SK-N-SH (cell line): Measurements from ENCODE around the gene ARFRP1. TPM values are rescaled to one million over a fixed set of nuclear protein-coding genes. Genes with fewer than 3 reads are reported as not detected.

Source experiments
- CTCF ChIA-PET: fragments of 300-600, 350-600 bp; formaldehyde crosslinking; extraction: SDS; loops from one replicate; lab custom pipeline; 2021; lab: Yijun Ruan, JAX
- POLR2A ChIA-PET: fragments of 350-600 bp; sonication (Branson Sonifier 250); formaldehyde crosslinking; extraction: SDS; loops from one replicate; lab custom pipeline; 2020; ENCODE audit warnings: antibody characterized with exemption, inconsistent platforms; lab: Yijun Ruan, JAX
- DNase-seq: peaks from one replicate; pipeline ENCODE4 v3.0.0; 2012
- H2AFZ ChIP-seq: fragments of 200-600 bp; sonication (generic); 2 replicates; pipeline ENCODE4 v1.8.1; 2016; ENCODE audit warnings: antibody characterized with exemption, mild to moderate bottlenecking, low read depth
- H3F3A ChIP-seq: fragments of 200-600 bp; sonication (generic); replicated peaks from 2 replicates; pipeline ENCODE3; 2016; ENCODE audit warnings: antibody characterized with exemption, mild to moderate bottlenecking; ENCODE audit not compliant: insufficient read depth
- H3K27ac ChIP-seq, 2 experiments: fragments of 200-500 bp in 1 of 2; fragments of 200-600 bp in 1 of 2; sonication (Bioruptor generic) in 1 of 2; sonication (generic), shearing (Covaris generic) in 1 of 2; 2 replicates each; pipeline versions ENCODE4 v1.5.1 to v1.6.1; 2014 to 2016; ENCODE audit warnings: low read depth in 2 of 2, inconsistent platforms in 1 of 2, low read length in 1 of 2, mild to moderate bottlenecking in 1 of 2, mixed read lengths in 1 of 2
- H3K27me3 ChIP-seq: fragments of 200-600 bp; sonication (generic), shearing (Covaris generic); 2 replicates; pipeline ENCODE4 v1.6.1; 2016; ENCODE audit warnings: mixed run types; ENCODE audit not compliant: insufficient read depth
- H3K36me3 ChIP-seq, 2 experiments: fragments of 200-500 bp in 1 of 2; fragments of 200-600 bp in 1 of 2; sonication (Bioruptor generic) in 1 of 2; sonication (generic) in 1 of 2; replicated peaks in 1 of 2; 2 replicates each; pipeline versions ENCODE3 to v1.5.1; 2014 to 2016; ENCODE audit warnings: low read length in 1 of 2, mild to moderate bottlenecking in 1 of 2; ENCODE audit not compliant: insufficient read depth in 2 of 2, control insufficient read depth in 1 of 2
- H3K4me1 ChIP-seq, 2 experiments: fragments of 200-500 bp in 1 of 2; fragments of 200-600 bp in 1 of 2; sonication (Bioruptor generic) in 1 of 2; sonication (generic), shearing (Covaris generic) in 1 of 2; 2 replicates each; pipeline versions ENCODE4 v1.5.1 to v1.6.1; 2014 to 2016; ENCODE audit warnings: low read depth in 1 of 2, low read length in 1 of 2, mixed run types in 1 of 2; ENCODE audit not compliant: insufficient read depth in 2 of 2, control insufficient read depth in 1 of 2
- H3K4me2 ChIP-seq: fragments of 200-600 bp; sonication (generic), shearing (Covaris generic); 2 replicates; pipeline ENCODE4 v1.6.1; 2017; ENCODE audit warnings: mixed run types
- H3K4me3 ChIP-seq, 2 experiments: fragments of 200-500 bp in 1 of 2; fragments of 200-600 bp in 1 of 2; sonication (Bioruptor generic) in 1 of 2; sonication (generic), shearing (Covaris generic) in 1 of 2; 2 replicates each; pipeline versions ENCODE4 v1.5.1 to v1.8.1; 2014 to 2016; ENCODE audit warnings: low read depth in 2 of 2, inconsistent platforms in 1 of 2, low read length in 1 of 2, mild to moderate bottlenecking in 1 of 2, mixed read lengths in 1 of 2, moderate library complexity in 1 of 2
- H3K79me2 ChIP-seq: fragments of 200-600 bp; sonication (generic); 2 replicates; pipeline ENCODE4 v1.8.1; 2017; ENCODE audit warnings: mild to moderate bottlenecking; ENCODE audit not compliant: insufficient read depth
- H3K9ac ChIP-seq: fragments of 200-600 bp; sonication (generic); 2 replicates; pipeline ENCODE4 v1.6.1; 2017; ENCODE audit warnings: mixed run types
- H3K9me2 ChIP-seq: fragments of 200-600 bp; sonication (generic); 2 replicates; pipeline ENCODE4 v1.6.1; 2017; ENCODE audit warnings: mixed run types
- H3K9me3 ChIP-seq: fragments of 200-600 bp; sonication (generic); 2 replicates; pipeline ENCODE4 v1.6.1; 2017; ENCODE audit warnings: mixed run types, mild to moderate bottlenecking, moderate library complexity
- H4K20me1 ChIP-seq: fragments of 200-600 bp; sonication (generic); 2 replicates; pipeline ENCODE4 v1.6.1; 2017; ENCODE audit warnings: mild to moderate bottlenecking, mixed run types; ENCODE audit not compliant: insufficient read depth
- CHD2 ChIP-seq: fragments of 150-350 bp; IDR thresholded peaks from 2 replicates; pipeline ENCODE4 v1.6.1; 2018; ENCODE audit warnings: low read length; ENCODE audit not compliant: partially characterized antibody
- EZH2phosphoT487 ChIP-seq: fragments of 200-600 bp; sonication (generic); IDR thresholded peaks from 2 replicates; pipeline ENCODE4 v1.6.1; 2017; ENCODE audit warnings: low read depth, mixed run types, mild to moderate bottlenecking, antibody characterized with exemption, moderate library complexity, borderline replicate concordance
- FOSL2 ChIP-seq: IDR thresholded peaks from 2 replicates; pipeline ENCODE4 v1.4.0; 2012; ENCODE audit warnings: low read depth, mild to moderate bottlenecking, moderate library complexity, borderline replicate concordance
- FOXJ3 ChIP-seq: sonication (generic); formaldehyde crosslinking; IDR thresholded peaks from 2 replicates; pipeline ENCODE4 v1.5.1; 2020; ENCODE audit warnings: mild to moderate bottlenecking, missing genetic modification reagents
- GABPA ChIP-seq: IDR thresholded peaks from 2 replicates; pipeline ENCODE4 v1.4.0; 2012; ENCODE audit warnings: low read depth, mild to moderate bottlenecking
- JUND ChIP-seq: IDR thresholded peaks from 2 replicates; pipeline ENCODE4 v1.4.0; 2012
- MXI1 ChIP-seq: IDR thresholded peaks from 2 replicates; pipeline ENCODE4 v1.6.1; 2012; ENCODE audit warnings: mild to moderate bottlenecking, low read depth, low read length, improper control_type of control experiment
- NFIC ChIP-seq: IDR thresholded peaks from 2 replicates; pipeline ENCODE4 v1.4.0; 2012; ENCODE audit warnings: borderline replicate concordance
- POLR2AphosphoS5 ChIP-seq: IDR thresholded peaks from 2 replicates; pipeline ENCODE4 v1.6.1; 2012; ENCODE audit warnings: low read depth, low read length
- RCOR1 ChIP-seq: fragments of 150-350 bp; IDR thresholded peaks from 2 replicates; pipeline ENCODE4 v1.6.1; 2017; ENCODE audit warnings: antibody characterized with exemption, low read length
- RXRA ChIP-seq: IDR thresholded peaks from 2 replicates; pipeline ENCODE4 v1.4.0; 2012; ENCODE audit warnings: low read depth, mild to moderate bottlenecking, borderline replicate concordance
- SMC3 ChIP-seq: IDR thresholded peaks from 2 replicates; pipeline ENCODE4 v1.6.1; 2012; ENCODE audit warnings: low read depth, low read length, improper control_type of control experiment
- TAF1 ChIP-seq: IDR thresholded peaks from 2 replicates; pipeline ENCODE4 v1.6.1; 2012; ENCODE audit warnings: low read depth, mild to moderate bottlenecking, low read length, moderate library complexity, borderline replicate concordance
- TCF12 ChIP-seq: IDR thresholded peaks from 2 replicates; pipeline ENCODE4 v1.4.0; 2012
- WGBS: methylation state at CpG from one replicate; pipeline ENCODE4 v1.1.6; 2017; ENCODE audit warnings: low lambda C conversion rate; 5-methylcytosine and 5-hydroxymethylcytosine counted together
- polyA plus RNA-seq, 3 experiments: library from polyadenylated mRNA; depleted of rRNA; stranded (reverse); fragments of >200 nt; gene quantifications; 2 replicates each; pipeline ENCODE4 v1.2.3, GENCODE V29; 2012
- TF ChIP-seq, protein P1 (sequence below): IDR thresholded peaks from 2 replicates; pipeline ENCODE4 v1.6.1; 2012; ENCODE audit warnings: mild to moderate bottlenecking, low read depth, low read length, moderate library complexity
- TF ChIP-seq, protein P2 (sequence below): IDR thresholded peaks from 2 replicates; pipeline ENCODE4; 2012
- TF ChIP-seq, protein P3 (sequence below): IDR thresholded peaks from 2 replicates; pipeline ENCODE4 v1.4.0; 2012; ENCODE audit warnings: low read depth, borderline replicate concordance

ARFRP1 gene
- polyA plus RNA-seq, 1 of the 3 experiments (the other 2 are of a cell fraction) = 72.8 TPM

DNA sequence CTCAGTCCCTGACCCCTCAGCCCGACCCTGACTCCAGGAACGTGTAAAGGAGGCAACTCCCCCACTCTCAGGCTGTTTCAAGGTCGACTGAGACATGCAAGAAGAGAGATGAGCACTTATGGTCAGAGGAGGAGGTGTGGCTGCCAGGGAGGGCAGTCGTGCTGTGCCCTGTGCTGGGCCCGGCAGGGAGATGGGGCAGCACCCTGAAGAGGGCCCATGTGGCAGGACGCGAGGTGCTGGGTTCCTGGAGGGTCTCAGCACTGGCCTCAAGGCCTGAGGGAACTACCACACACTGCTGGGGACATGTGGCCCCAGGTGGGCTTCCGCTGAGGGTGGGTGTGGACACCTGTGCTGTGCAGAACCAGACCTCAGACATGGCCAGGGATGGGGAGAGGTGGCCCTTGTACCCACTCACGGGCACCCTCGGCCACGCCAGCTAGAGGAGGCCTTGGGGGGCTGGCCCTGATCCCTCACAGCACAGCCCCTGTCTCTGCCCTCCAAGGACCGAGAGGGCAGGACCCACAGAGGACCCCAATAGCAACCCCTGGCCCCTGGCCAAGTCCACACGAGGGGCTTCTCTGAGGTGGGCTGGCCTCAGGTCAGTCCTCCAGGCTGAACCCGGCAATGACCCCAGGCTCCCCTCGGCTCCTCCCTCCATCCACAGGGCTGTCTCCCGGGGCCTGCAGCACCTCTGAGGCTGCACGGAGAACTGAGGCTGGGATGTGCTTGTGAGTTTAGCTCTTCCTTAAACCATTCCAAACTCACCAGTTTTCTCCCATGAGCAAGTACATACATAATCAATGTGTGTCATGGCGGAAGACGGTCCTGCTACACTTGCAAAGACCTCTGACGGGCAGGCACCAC is 40.5 kb upstream of the ARFRP1 start:
- Histone ChIP-seq H3K9me2 (no peaks in the 10 kb centered on the region), H3K36me3 (peaks cover 10 to 13% of the 10 kb centered on the region in 2 experiments), H3K4me2 (no peak overlapping the region), H3F3A (peaks cover 12% of the 10 kb centered on the region), H3K9ac (no peak overlapping the region), H3K4me3 (no peak overlapping the region), H4K20me1 (peaks cover 2% of the 10 kb centered on the region; the same call in 1 of the 2 replicates), H3K27me3 (no peaks in the 10 kb centered on the region), H3K79me2 (no peaks in the 10 kb centered on the region; the same call in 1 of the 2 replicates), H3K4me1 (peaks cover 0 to 2% of the 10 kb centered on the region in 2 experiments; a peak in 1 of 4 replicates), H3K9me3 (no peaks in the 10 kb centered on the region), H2AFZ (no peak overlapping the region)
- ChIA-PET CTCF (interaction anchor here (1.3 kb wide), 1 partner anchor 8 kb away, joined by 3 read pairs; no protein-coding TSS in a partner anchor), POLR2A (interaction anchor here (2.5 kb wide), 1 partner anchor 7 kb away, joined by 7 read pairs; no protein-coding TSS in a partner anchor)
- DNase-seq = peak; percentile 35
- 75% methylated on average over 8 of the region's 20 CpGs for WGBS
- TF ChIP-seq, protein P1, sequence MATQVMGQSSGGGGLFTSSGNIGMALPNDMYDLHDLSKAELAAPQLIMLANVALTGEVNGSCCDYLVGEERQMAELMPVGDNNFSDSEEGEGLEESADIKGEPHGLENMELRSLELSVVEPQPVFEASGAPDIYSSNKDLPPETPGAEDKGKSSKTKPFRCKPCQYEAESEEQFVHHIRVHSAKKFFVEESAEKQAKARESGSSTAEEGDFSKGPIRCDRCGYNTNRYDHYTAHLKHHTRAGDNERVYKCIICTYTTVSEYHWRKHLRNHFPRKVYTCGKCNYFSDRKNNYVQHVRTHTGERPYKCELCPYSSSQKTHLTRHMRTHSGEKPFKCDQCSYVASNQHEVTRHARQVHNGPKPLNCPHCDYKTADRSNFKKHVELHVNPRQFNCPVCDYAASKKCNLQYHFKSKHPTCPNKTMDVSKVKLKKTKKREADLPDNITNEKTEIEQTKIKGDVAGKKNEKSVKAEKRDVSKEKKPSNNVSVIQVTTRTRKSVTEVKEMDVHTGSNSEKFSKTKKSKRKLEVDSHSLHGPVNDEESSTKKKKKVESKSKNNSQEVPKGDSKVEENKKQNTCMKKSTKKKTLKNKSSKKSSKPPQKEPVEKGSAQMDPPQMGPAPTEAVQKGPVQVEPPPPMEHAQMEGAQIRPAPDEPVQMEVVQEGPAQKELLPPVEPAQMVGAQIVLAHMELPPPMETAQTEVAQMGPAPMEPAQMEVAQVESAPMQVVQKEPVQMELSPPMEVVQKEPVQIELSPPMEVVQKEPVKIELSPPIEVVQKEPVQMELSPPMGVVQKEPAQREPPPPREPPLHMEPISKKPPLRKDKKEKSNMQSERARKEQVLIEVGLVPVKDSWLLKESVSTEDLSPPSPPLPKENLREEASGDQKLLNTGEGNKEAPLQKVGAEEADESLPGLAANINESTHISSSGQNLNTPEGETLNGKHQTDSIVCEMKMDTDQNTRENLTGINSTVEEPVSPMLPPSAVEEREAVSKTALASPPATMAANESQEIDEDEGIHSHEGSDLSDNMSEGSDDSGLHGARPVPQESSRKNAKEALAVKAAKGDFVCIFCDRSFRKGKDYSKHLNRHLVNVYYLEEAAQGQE = no peak
- TF ChIP-seq RXRA (no peak), EZH2phosphoT487 (no peak), TAF1 (no peak)
- TF ChIP-seq, protein P2, sequence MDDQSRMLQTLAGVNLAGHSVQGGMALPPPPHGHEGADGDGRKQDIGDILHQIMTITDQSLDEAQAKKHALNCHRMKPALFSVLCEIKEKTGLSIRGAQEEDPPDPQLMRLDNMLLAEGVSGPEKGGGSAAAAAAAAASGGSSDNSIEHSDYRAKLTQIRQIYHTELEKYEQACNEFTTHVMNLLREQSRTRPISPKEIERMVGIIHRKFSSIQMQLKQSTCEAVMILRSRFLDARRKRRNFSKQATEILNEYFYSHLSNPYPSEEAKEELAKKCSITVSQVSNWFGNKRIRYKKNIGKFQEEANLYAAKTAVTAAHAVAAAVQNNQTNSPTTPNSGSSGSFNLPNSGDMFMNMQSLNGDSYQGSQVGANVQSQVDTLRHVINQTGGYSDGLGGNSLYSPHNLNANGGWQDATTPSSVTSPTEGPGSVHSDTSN = no peak
- TF ChIP-seq, all 33 proteins: peak for 0
- no peak overlapping the region for H3K27ac ChIP-seq

DNA sequence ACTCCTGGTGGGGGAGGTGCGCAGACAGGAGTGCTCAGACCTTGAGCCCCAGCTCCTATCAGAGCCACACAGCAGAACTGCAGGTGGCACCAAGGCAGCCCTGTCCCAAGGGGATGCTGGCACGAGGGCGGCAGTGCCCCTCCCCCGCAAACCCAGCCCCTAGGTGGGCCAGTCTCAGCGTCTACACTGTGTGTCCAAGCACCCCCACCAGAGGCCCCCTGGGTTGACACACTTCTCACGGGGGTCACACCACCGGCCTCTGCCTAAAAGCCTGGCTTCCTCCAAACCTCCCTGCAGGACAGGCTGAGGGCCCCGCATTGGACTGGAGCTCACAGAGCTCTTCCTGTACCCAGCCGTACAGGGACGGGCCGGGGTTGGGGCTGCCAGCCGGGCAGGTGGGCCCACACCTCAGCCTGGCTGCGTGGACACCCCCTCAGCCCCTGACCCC is 39.9 kb upstream of the ARFRP1 start:
- Histone ChIP-seq H3F3A (peaks cover 12% of the 10 kb centered on the region), H3K79me2 (no peaks in the 10 kb centered on the region; the same call in 1 of the 2 replicates), H3K27me3 (no peaks in the 10 kb centered on the region), H4K20me1 (peaks cover 4% of the 10 kb centered on the region; the same call in 1 of the 2 replicates), H3K4me2 (no peak overlapping the region), H3K36me3 (peaks cover 15% of the 10 kb centered on the region in 2 experiments), H3K9me2 (no peaks in the 10 kb centered on the region), H3K27ac (no peak overlapping the region), H3K4me3 (no peak overlapping the region), H2AFZ (no peak overlapping the region), H3K9me3 (no peaks in the 10 kb centered on the region), H3K4me1 (no peaks in the 10 kb centered on the region; a peak in 1 of 4 replicates), H3K9ac (no peak overlapping the region)
- peak; percentile 44 for DNase-seq
- 82% methylated on average over 9 of the region's 13 CpGs for WGBS
- ChIA-PET POLR2A (no interaction called here), CTCF (no interaction called here)
- TF ChIP-seq RCOR1 (no peak), TAF1 (no peak), SMC3 (no peak), GABPA (no peak), MXI1 (no peak), TCF12 (no peak), CHD2 (no peak), NFIC (no peak), FOSL2 (no peak), FOXJ3 (CRISPR knock-in tag) (no peak), RXRA (no peak), JUND (no peak), POLR2AphosphoS5 (no peak)
- TF ChIP-seq, protein P2 = no peak
- TF ChIP-seq, protein P3, sequence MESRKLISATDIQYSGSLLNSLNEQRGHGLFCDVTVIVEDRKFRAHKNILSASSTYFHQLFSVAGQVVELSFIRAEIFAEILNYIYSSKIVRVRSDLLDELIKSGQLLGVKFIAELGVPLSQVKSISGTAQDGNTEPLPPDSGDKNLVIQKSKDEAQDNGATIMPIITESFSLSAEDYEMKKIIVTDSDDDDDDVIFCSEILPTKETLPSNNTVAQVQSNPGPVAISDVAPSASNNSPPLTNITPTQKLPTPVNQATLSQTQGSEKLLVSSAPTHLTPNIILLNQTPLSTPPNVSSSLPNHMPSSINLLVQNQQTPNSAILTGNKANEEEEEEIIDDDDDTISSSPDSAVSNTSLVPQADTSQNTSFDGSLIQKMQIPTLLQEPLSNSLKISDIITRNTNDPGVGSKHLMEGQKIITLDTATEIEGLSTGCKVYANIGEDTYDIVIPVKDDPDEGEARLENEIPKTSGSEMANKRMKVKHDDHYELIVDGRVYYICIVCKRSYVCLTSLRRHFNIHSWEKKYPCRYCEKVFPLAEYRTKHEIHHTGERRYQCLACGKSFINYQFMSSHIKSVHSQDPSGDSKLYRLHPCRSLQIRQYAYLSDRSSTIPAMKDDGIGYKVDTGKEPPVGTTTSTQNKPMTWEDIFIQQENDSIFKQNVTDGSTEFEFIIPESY = no peak
